ENCODE results near the gene GTF2F1.

GTF2F1 gene

DNA sequence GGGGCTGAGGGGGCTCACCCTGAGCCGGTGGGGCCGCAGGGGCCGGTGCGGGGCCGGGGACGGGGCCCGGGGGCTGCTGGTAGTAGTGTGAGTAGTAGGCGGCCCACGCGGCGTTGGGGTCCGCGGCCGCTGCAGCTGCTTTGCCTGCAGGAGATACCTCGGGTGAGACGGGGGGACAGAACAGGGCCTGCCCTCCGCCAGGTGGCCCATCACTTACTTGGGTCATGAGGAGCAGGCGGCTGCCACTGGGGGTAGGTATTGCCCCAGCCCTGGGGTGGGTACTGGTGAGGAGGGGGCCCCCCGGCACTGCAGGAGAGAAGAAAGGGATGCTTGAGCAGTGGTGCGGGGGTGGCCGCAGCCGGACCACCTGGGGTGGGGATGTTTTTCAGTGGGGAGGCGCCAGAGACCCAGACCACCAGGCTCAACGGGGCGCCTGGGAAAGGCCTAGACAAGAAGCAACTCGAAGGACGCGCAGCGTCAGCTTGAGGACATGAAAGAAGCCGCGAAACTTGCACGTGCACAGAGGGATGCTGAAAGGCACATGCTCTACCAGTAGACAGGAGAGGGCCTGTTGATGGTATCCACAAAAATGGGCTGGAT is 22.7 kb upstream of the GTF2F1 start:
- H3K4me3 ChIP-seq (ENCODE audit: low read length): no peak overlapping the region
- no peaks in the 10 kb centered on the region for H3K27me3 ChIP-seq (replicated peaks; ENCODE audit: insufficient read depth, low read length)
- no peak overlapping the region for H3K9ac ChIP-seq (ENCODE audit: low read length)
- peaks cover 36% of the 10 kb centered on the region for H3K79me2 ChIP-seq (ENCODE audit: low read length)
- no peaks in the 10 kb centered on the region for H3K9me2 ChIP-seq (replicated peaks; ENCODE audit: insufficient read depth, low read length)
- TF ChIP-seq, protein P1, sequence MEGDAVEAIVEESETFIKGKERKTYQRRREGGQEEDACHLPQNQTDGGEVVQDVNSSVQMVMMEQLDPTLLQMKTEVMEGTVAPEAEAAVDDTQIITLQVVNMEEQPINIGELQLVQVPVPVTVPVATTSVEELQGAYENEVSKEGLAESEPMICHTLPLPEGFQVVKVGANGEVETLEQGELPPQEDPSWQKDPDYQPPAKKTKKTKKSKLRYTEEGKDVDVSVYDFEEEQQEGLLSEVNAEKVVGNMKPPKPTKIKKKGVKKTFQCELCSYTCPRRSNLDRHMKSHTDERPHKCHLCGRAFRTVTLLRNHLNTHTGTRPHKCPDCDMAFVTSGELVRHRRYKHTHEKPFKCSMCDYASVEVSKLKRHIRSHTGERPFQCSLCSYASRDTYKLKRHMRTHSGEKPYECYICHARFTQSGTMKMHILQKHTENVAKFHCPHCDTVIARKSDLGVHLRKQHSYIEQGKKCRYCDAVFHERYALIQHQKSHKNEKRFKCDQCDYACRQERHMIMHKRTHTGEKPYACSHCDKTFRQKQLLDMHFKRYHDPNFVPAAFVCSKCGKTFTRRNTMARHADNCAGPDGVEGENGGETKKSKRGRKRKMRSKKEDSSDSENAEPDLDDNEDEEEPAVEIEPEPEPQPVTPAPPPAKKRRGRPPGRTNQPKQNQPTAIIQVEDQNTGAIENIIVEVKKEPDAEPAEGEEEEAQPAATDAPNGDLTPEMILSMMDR (IDR thresholded peaks at IDR 0.05; ENCODE audit: low read length): no peak
- no peak for TF ChIP-seq EZH2phosphoT487 (IDR thresholded peaks at IDR 0.05; ENCODE audit: low read length)
- H3K9me3 ChIP-seq (replicated peaks; ENCODE audit: insufficient read depth, low read length): no peaks in the 10 kb centered on the region
- DNase-seq: no peak
- no peak overlapping the region for H3K27ac ChIP-seq (ENCODE audit: low read length)
- H3K4me2 ChIP-seq (ENCODE audit: low read depth, low read length): no peak overlapping the region
- H3K4me1 ChIP-seq (ENCODE audit: low read length): no peaks in the 10 kb centered on the region
- H4K20me1 ChIP-seq (ENCODE audit: insufficient read depth, low read length): peaks cover 14% of the 10 kb centered on the region
- peaks cover 43% of the 10 kb centered on the region for H3K36me3 ChIP-seq (replicated peaks; ENCODE audit: insufficient read depth, low read length)
- H2AFZ ChIP-seq (ENCODE audit: low read length): no peak overlapping the region
- H3F3A ChIP-seq (ENCODE audit: insufficient read depth, low read length): peaks cover 13% of the 10 kb centered on the region; the same call in 1 of the 2 replicates

GRCh38 chr19:6414793-6415590 is 22.0 kb upstream of the GTF2F1 start:
- no peak overlapping the region for H3K4me3 ChIP-seq (ENCODE audit: low read length)
- no peaks in the 10 kb centered on the region for H3K9me3 ChIP-seq (replicated peaks; ENCODE audit: insufficient read depth, low read length)
- no peak overlapping the region for H3K27ac ChIP-seq (ENCODE audit: low read length)
- no peak for DNase-seq
- no peaks in the 10 kb centered on the region for H3K27me3 ChIP-seq (replicated peaks; ENCODE audit: insufficient read depth, low read length)
- peaks cover 8% of the 10 kb centered on the region; the same call in 1 of the 2 replicates for H4K20me1 ChIP-seq (ENCODE audit: insufficient read depth, low read length)
- H3K9ac ChIP-seq (ENCODE audit: low read length): no peak overlapping the region
- no peak overlapping the region for H2AFZ ChIP-seq (ENCODE audit: low read length)
- no peaks in the 10 kb centered on the region for H3K4me1 ChIP-seq (ENCODE audit: low read length)
- no peaks in the 10 kb centered on the region for H3K9me2 ChIP-seq (replicated peaks; ENCODE audit: insufficient read depth, low read length)
- TF ChIP-seq EZH2 (optimal IDR thresholded peaks at IDR 0.05; ENCODE audit: low read depth, low read length) (no peak), EZH2phosphoT487 (IDR thresholded peaks at IDR 0.05; ENCODE audit: low read length) (no peak)
- H3F3A ChIP-seq (ENCODE audit: insufficient read depth, low read length): peaks cover 13% of the 10 kb centered on the region; the same call in 1 of the 2 replicates
- peaks cover 29% of the 10 kb centered on the region for H3K79me2 ChIP-seq (ENCODE audit: low read length)
- peaks cover 36% of the 10 kb centered on the region for H3K36me3 ChIP-seq (replicated peaks; ENCODE audit: insufficient read depth, low read length)
- no peak overlapping the region for H3K4me2 ChIP-seq (ENCODE audit: low read depth, low read length)

DNA sequence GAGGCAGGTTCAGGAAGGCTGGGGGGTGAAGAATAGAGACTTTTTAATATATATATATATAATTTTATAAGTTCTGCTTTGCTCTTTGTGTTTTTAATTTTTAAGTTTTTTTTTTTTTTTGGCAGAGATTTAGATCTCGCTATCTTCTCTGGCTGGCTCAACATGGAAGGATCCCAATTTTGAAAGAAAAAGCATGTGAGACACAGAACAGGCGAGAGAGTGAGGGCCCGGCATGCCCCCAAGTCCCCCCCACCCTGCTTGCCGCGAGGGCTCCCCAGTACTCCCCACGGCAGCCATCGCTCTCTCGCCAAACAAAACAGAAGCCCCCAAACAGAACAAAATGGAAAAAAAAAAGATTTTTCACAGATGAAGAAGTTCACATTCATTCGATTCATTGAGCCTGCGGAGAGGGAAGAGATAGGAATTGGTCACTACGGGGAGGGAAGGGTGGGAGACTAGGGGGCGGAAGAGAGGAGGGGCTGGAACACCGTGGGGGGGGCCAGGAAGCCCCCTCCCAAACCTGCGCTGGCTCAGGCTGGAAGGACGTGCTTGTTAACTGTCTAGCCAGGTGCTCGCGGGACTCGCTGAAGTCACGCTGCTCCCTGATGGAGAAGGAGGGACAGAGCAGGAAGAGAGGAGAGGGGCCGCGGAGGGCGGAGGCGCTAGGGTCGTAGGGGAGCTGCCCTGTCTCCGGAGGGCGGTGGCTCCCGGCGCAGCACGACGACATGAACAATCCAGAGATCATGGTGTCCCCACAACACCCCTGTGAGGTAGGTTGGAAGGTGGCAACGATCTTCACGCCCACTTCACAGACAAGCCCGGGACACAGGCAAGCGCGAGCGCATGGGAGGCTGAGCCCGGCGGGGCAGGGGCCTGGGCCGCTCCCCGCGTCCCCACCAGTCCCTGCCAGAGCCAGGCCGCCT is 21.0 kb upstream of the GTF2F1 start:
- DNase-seq: no peak
- Histone ChIP-seq H3K4me1 (ENCODE audit: low read length) (no peaks in the 10 kb centered on the region), H3K79me2 (ENCODE audit: low read length) (peaks cover 19% of the 10 kb centered on the region), H3K9me2 (replicated peaks; ENCODE audit: insufficient read depth, low read length) (no peaks in the 10 kb centered on the region), H3K9ac (ENCODE audit: low read length) (no peak overlapping the region), H3K4me2 (ENCODE audit: low read depth, low read length) (no peak overlapping the region), H4K20me1 (ENCODE audit: insufficient read depth, low read length) (peaks cover 5% of the 10 kb centered on the region; the same call in 1 of the 2 replicates), H3F3A (ENCODE audit: insufficient read depth, low read length) (peaks cover 13% of the 10 kb centered on the region; the same call in 1 of the 2 replicates), H2AFZ (ENCODE audit: low read length) (no peak overlapping the region), H3K27ac (ENCODE audit: low read length) (no peak overlapping the region), H3K36me3 (replicated peaks; ENCODE audit: insufficient read depth, low read length) (peaks cover 33% of the 10 kb centered on the region), H3K4me3 (ENCODE audit: low read length) (no peak overlapping the region), H3K9me3 (replicated peaks; ENCODE audit: insufficient read depth, low read length) (no peaks in the 10 kb centered on the region), H3K27me3 (replicated peaks; ENCODE audit: insufficient read depth, low read length) (no peaks in the 10 kb centered on the region)
- TF ChIP-seq, protein P1 (IDR thresholded peaks at IDR 0.05; ENCODE audit: low read length): no peak
